ENCODE data around the gene USF2. TPM values are rescaled to one million over a fixed set of nuclear protein-coding genes. Genes with fewer than 3 reads are reported as not detected.

Gene USF2
- polyA plus RNA-seq, 1 donor (not counting 4 experiments of a cell fraction or from before 2014, with no cell fraction given) = 53.8 TPM

- no peaks in the 10 kb centered on the region for H3K9me3 ChIP-seq (ENCODE audit: control insufficient read depth, low read depth, low read length)
- H3K4me2 ChIP-seq (ENCODE audit: control insufficient read depth, extremely low read depth, insufficient read depth, low read depth, low read length) = no peak overlapping the region
- peaks cover 11% of the 10 kb centered on the region for H3K27me3 ChIP-seq (ENCODE audit: control insufficient read depth, extremely low read depth, insufficient read depth, low read length)
- DNase-seq (ENCODE audit: low read depth, low spot score) (no peak), FAIRE-seq (no peak)
- TF ChIP-seq EZH2 (IDR thresholded peaks at IDR 0.05; ENCODE audit: low read length) = no peak
- no peak for TF ChIP-seq CTCF (optimal IDR thresholded peaks at IDR 0.05 in 1 of 3, IDR thresholded peaks at IDR 0.05 in 1 of 3, conservative IDR thresholded peaks at IDR 0.05 in 1 of 3; ENCODE audit: extremely low read depth in 1 of 3, insufficient read depth in 2 of 3, low read length in 3 of 3)
- no peak overlapping the region for H2AFZ ChIP-seq (ENCODE audit: control insufficient read depth, low read length)
- dilution Hi-C loops (cut with MboI; ENCODE audit: extremely low pct_ligation_motif_present, low sequenced_read_pairs) = no loop called here
- H3K36me3 ChIP-seq (ENCODE audit: control insufficient read depth in 2 of 2, extremely low read depth in 1 of 2, insufficient read depth in 2 of 2, low read length in 2 of 2) = no peaks in the 10 kb centered on the region
- no peaks in the 10 kb centered on the region for H3K9me1 ChIP-seq (ENCODE audit: control insufficient read depth, extremely low read depth, insufficient read depth, low read length)
- no peak overlapping the region for H3K4me3 ChIP-seq (ENCODE audit: control insufficient read depth in 2 of 3, extremely low read depth in 1 of 3, insufficient read depth in 2 of 3, low read depth in 1 of 3, low read length in 3 of 3)
- no peaks in the 10 kb centered on the region for H3K4me1 ChIP-seq (ENCODE audit: control insufficient read depth, extremely low read depth, insufficient read depth, low read length)
- no peaks in the 10 kb centered on the region for H3K79me2 ChIP-seq (ENCODE audit: control insufficient read depth, insufficient read depth, low read length)
- no peaks in the 10 kb centered on the region for H4K20me1 ChIP-seq (ENCODE audit: control insufficient read depth, extremely low read depth, insufficient read depth, low read length)
- no peak overlapping the region for H3K9ac ChIP-seq (ENCODE audit: control insufficient read depth, extremely low read depth, insufficient read depth, low read length)
- no peak overlapping the region for H3K27ac ChIP-seq (ENCODE audit: control insufficient read depth, insufficient read depth, low read length)
Observed at GRCh38 chr19:35299523-35300338, 31.0 kb downstream of the USF2 start.

- no peak overlapping the region for H2AFZ ChIP-seq (ENCODE audit: control insufficient read depth, low read length)
- H3K9ac ChIP-seq (ENCODE audit: control insufficient read depth, extremely low read depth, insufficient read depth, low read length) = no peak overlapping the region
- no peak for FAIRE-seq
Observed at GRCh38 chr19:35300339-35300649, 31.5 kb downstream of the USF2 start.

More at GRCh38 chr19:35300339-35300649, 31.5 kb downstream of the USF2 start:
- Histone ChIP-seq H3K4me3 (ENCODE audit: control insufficient read depth in 2 of 3, extremely low read depth in 1 of 3, insufficient read depth in 2 of 3, low read depth in 1 of 3, low read length in 3 of 3) (no peak overlapping the region), H3K36me3 (ENCODE audit: control insufficient read depth in 2 of 2, extremely low read depth in 1 of 2, insufficient read depth in 2 of 2, low read length in 2 of 2) (no peaks in the 10 kb centered on the region), H3K4me1 (ENCODE audit: control insufficient read depth, extremely low read depth, insufficient read depth, low read length) (no peaks in the 10 kb centered on the region), H3K4me2 (ENCODE audit: control insufficient read depth, extremely low read depth, insufficient read depth, low read depth, low read length) (no peak overlapping the region), H3K9me1 (ENCODE audit: control insufficient read depth, extremely low read depth, insufficient read depth, low read length) (no peaks in the 10 kb centered on the region), H3K79me2 (ENCODE audit: control insufficient read depth, insufficient read depth, low read length) (no peaks in the 10 kb centered on the region), H3K9me3 (ENCODE audit: control insufficient read depth, low read depth, low read length) (no peaks in the 10 kb centered on the region), H3K27ac (ENCODE audit: control insufficient read depth, insufficient read depth, low read length) (no peak overlapping the region), H3K27me3 (ENCODE audit: control insufficient read depth, extremely low read depth, insufficient read depth, low read length) (peaks cover 10% of the 10 kb centered on the region), H4K20me1 (ENCODE audit: control insufficient read depth, extremely low read depth, insufficient read depth, low read length) (no peaks in the 10 kb centered on the region)
- dilution Hi-C loops (cut with MboI; ENCODE audit: extremely low pct_ligation_motif_present, low sequenced_read_pairs) = no loop called here
- no peak for TF ChIP-seq EZH2 (IDR thresholded peaks at IDR 0.05; ENCODE audit: low read length)
- TF ChIP-seq CTCF (optimal IDR thresholded peaks at IDR 0.05 in 1 of 3, IDR thresholded peaks at IDR 0.05 in 1 of 3, conservative IDR thresholded peaks at IDR 0.05 in 1 of 3; ENCODE audit: extremely low read depth in 1 of 3, insufficient read depth in 2 of 3, low read length in 3 of 3) = no peak
- DNase-seq (ENCODE audit: low read depth, low spot score) = no peak

All from keratinocyte (primary cell).